GM18502 (cell line): ENCODE results near the gene RMI1.
"Not testable (repeated sequence)": the region's sequence is repeated elsewhere in the genome, so short reads cannot be mapped to it uniquely, and the experiment has no call there.

Experiments used
- ATAC-seq: cut with Tn5 transposase; IDR thresholded peaks from one replicate; pipeline ENCODE4 v1.9.1; 2021; ENCODE audit warnings: mild to moderate bottlenecking; ENCODE audit not compliant: unreplicated experiment, poor library complexity

Gene RMI1

DNA sequence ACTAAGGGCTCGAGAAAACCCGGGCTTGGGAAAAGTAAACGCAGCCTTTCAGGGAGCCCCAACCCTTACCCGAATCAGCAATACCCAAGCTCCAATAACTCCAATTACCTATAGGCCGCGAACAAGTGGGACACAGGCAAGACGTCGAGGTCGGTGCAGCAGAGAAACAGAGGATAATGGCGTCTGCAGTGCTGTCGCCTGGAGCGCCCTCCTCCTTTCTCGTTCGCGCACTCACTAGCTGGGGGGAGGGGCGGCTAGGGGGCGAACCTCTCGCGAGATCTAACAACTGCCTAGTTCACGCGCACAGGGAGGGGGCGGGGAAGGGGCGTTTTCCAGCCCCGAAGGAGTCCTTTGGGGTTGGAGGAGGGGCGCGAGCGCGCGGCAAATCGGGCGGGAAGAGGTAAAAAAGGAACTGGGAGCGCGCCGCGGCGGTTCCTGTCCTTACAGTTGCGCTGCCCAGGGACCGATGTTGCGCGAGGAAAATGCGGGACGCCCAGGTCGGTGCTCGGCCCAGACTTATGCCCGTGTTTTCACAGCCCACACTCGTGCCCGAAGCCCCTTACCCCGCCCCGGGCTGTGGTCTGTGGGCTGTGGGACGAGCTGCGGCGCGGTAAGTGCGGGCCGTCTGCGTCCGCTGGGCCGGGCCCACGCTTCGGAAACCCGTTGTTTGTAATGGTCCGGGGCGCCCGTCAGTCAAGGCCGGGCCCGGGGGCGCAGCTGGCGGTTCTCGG lies at the start of gene RMI1:
Gene RMI1 (plus strand): TSS at position 411 of the 731 bp plus-strand sequence. CDS start 20,182 bp downstream, outside the sequence.
- ATAC-seq = peak; percentile 74

GRCh38 chr9:83930881-83931280 lies 49.7 kb upstream of the RMI1 start:
- ATAC-seq = no peak

GRCh38 chr9:83932011-83932410 lies 48.6 kb upstream of the RMI1 start:
- no peak for ATAC-seq

- no peak for ATAC-seq
Measured at GRCh38 chr9:83932851-83933250, 47.8 kb upstream of the RMI1 start.

- ATAC-seq = no peak
Measured at GRCh38 chr9:83933790-83934189, 46.8 kb upstream of the RMI1 start.

- ATAC-seq = no peak
Measured at GRCh38 chr9:83934569-83935275, 45.9 kb upstream of the RMI1 start.

DNA sequence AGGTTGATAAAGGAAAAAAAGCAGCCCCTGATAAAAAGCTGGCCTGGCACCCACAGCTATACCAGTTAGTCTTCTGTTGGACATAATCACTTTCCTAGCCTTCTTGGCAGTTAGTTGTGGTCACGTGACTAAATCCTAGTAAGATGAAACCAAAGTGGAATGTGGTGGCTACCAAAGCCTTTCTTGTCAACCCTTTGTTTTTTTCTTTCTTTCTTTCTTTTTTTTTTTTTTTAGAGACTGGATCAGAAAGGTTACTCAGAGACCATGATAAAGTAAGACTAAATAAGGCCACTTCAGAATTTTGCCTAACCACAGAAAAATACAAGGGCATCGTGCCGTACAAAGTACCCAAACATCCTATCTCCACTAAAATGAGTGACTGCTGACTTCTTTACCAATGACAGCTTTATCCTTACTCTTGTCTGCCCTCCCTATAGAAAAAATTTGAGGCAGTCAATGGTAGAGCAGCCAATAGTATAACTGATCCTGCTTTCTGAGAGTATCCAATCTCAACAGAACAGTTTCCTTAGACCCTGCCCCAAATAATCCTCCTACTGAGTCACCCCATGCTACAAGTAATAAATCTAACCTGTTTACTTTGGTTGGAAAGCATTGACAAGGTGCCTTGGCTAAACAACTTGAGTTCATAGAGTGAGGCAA lies 45.2 kb upstream of the RMI1 start:
- no peak for ATAC-seq

DNA sequence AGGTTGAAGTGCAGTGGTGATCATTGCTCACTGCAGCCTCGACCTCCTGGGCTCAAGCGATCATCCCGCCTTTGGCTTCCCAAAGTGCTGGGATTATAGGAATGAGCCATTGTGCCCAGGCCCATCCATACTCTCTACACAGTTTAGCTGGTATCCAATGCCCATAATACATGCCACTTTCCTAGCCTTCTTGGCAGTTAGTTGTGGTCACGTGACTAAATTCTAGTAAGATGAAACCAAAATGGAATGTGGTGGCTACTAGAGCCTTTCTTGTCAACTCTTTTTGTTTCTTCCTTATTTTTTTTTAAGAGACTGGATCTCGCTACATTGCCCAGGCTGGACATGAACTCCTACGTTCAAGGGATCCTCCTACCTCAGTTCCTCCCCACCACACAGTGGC lies 44.1 kb upstream of the RMI1 start:
- no peak for ATAC-seq

DNA sequence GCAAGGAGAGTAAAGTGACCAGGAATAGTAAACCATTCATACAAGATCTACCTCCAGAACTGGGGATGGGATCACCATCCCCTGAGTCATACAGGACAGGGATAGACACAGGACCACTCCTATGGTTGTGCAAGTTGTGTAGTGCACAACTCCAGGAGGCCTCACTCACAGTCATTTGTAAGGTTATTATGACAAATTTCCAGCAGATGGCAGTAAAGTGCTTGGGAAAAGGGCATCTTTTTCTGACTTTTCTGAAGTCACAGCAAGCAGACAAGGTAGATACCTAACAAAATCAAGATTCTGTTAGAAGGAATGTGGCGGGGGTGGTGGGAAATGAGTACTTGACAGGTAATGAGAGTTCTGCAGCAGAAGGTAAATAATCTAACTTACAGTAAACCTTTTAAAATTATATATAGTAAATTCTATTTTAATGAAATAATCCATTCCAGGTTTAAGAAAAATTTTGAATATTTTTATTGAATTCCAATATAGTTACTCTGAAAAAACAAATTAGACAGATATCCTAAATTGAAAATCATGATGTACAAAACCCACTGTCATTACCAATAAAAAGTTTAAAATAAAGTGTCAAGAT lies 42.6 kb upstream of the RMI1 start:
- peak; percentile 64 for ATAC-seq

GRCh38 chr9:83940590-83941303 lies 39.9 kb upstream of the RMI1 start:
- ATAC-seq = no peak

- ATAC-seq = not testable (repeated sequence)
Measured at GRCh38 chr9:83948096-83948495, 32.5 kb upstream of the RMI1 start.

GRCh38 chr9:83956086-83956435 lies 24.5 kb upstream of the RMI1 start:
- peak; percentile 57 for ATAC-seq

DNA sequence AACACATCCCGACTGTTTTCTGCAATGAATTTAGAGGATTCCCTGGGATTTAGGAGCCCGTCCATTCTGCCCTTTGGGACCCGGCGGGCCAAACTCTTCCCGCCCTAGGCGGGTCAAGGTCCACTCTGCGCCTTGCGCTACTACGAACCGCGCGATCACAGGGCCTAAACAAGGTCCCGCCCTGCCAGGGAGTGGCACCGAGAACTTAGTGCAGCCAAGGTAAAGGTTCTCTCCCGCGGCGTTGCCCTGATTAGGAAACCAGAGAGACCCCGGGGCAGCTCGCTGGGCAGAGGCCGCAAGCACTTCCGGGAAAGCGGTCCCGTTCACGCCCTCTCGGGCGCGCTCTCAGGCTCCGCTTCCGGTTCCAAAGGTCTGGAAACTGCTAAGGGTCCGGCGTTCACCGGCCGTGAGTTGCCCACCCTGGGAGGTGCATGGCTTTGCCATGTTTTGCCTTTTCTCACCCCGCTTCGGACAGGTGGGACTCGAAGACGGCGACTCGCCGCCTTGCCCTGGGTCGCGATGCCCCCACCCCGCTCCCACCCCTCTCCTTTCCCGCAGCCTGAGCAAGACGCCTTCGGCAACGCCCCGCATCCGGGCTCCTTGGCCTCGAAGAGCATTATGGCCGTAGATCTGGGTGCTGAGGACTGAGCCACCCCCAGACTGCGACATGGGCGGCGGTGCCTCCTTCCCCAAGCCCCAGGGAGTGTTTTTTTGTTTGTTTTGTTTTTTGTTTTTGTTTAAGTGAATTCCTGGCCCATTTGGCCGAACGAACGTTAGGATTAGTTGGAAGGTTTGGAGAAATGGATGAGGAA lies 24.0 kb upstream of the RMI1 start:
- ATAC-seq = peak; percentile 90

- no peak for ATAC-seq
Measured at GRCh38 chr9:83957248-83957513, 23.4 kb upstream of the RMI1 start.

GRCh38 chr9:83959061-83959460 lies 21.5 kb upstream of the RMI1 start:
- no peak for ATAC-seq

DNA sequence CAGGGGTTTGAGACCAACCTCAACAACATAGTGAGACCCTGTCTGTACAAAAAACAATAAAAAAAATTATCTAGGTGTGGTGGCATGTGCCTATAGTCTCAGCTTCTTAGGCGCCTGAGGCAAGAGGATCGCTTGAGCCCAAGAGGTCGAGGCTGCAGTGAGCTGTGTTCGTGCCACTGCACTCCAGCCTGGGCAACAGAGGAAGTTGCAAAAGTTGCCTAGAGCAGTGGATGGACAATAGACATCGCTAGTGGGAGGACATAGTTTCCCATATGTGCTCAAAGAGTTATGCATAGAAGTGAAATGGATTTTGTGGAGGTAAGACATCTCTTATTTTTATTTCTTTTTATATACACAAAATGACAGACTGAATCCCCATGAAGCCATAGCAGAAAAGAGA lies 19.6 kb upstream of the RMI1 start:
- ATAC-seq = no peak

DNA sequence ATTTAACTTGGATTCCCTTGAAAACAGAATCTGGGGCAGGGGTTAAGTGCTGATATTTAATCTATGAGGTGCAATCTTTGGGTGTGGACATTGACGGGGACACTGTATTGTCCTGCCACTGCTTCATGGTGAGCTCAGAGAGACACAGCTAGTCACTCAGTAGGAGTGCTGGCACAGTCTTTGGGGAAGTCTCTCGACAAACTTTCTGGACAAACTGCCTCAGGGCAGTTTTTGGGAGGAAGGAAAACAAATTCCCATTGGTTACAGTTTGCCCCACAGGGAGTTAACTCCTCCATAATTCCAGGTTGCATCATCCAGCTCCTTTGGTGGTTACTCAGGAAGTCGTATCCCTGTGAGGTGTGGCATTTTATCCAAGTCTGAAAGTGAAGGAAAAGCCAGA lies 18.4 kb upstream of the RMI1 start:
- ATAC-seq = no peak

- no peak for ATAC-seq
Measured at GRCh38 chr9:83964973-83965349, 15.6 kb upstream of the RMI1 start.

DNA sequence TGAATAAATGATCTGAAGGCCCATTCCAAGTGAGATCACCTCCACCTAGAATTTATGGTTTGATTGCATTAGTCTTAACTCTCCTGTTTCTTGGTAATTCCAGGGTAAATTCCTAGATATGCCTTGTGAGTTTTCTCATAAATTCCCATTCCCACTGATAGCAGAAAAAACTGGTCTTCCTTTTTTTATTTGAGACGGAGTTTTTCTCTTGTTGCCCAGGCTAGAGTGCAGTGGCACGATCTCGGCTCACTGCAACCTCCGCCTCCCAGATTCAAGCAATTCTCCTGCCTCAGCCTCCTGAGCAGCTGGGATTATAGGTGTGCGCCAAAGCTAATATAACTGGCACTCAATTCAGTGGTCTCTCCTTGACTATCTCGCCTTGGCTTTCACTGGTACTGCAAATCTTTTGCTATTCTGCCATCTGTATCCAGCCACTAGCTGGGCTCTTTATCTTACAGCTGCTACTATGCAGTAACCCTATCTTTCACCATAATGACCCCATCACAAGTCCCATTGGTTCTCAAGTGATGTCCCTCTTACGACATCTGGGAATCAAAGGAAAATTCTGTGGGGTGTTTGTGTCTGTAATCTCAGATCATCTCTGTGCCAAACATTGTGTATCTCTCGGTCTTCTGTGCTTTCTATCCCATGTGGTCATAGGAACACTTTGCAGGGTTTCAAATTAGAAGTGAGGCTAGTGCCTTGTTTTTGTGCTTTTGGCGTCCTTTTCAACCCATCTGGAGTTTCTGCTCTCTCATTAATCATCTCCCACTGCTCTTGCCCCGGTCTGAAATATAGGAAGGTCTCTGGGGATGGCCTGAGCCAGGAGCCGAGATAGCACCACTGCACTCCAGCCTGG lies 15.0 kb upstream of the RMI1 start:
- ATAC-seq = no peak
